HG03521 (cell line): Measurements from ENCODE around the gene SARDH.

Source experiments
- ATAC-seq: cut with Tn5 transposase; IDR thresholded peaks from one replicate; pipeline ENCODE4 v1.9.1; 2021; ENCODE audit warnings: mild to moderate bottlenecking, moderate library complexity; ENCODE audit not compliant: unreplicated experiment

Gene SARDH

GRCh38 chr9:133737774-133738639 lies at the start of gene SARDH:
TSS of gene SARDH (minus strand) at chr9:133738352. CDS start at chr9:133734173, 4,179 bp downstream.
- no peak for ATAC-seq

- peak; percentile 60 for ATAC-seq
Measured at GRCh38 chr9:133787754-133788025, 49.5 kb upstream of the SARDH start.

GRCh38 chr9:133786907-133787753 lies 49.0 kb upstream of the SARDH start:
- no peak for ATAC-seq

- ATAC-seq, result no peak
Measured at GRCh38 chr9:133786371-133786753, 48.2 kb upstream of the SARDH start.

- ATAC-seq, result no peak
Measured at GRCh38 chr9:133785753-133786370, 47.7 kb upstream of the SARDH start.

GRCh38 chr9:133784731-133785561 lies 46.8 kb upstream of the SARDH start:
- ATAC-seq, result no peak

GRCh38 chr9:133783331-133783731 lies 45.2 kb upstream of the SARDH start:
- no peak for ATAC-seq

GRCh38 chr9:133782157-133783130 lies 44.3 kb upstream of the SARDH start:
- no peak for ATAC-seq

- no peak for ATAC-seq
Measured at GRCh38 chr9:133781828-133782135, 43.6 kb upstream of the SARDH start.

GRCh38 chr9:133780962-133781827 lies 43.0 kb upstream of the SARDH start:
- ATAC-seq, result no peak

- ATAC-seq, result no peak
Measured at GRCh38 chr9:133780404-133780945, 42.3 kb upstream of the SARDH start.

- ATAC-seq, result no peak
Measured at GRCh38 chr9:133779516-133780403, 41.6 kb upstream of the SARDH start.

- ATAC-seq, result no peak
Measured at GRCh38 chr9:133779081-133779480, 40.9 kb upstream of the SARDH start.

GRCh38 chr9:133778336-133779013 lies 40.3 kb upstream of the SARDH start:
- no peak for ATAC-seq

GRCh38 chr9:133777871-133778270 lies 39.7 kb upstream of the SARDH start:
- ATAC-seq, result no peak

GRCh38 chr9:133777068-133777791 lies 39.1 kb upstream of the SARDH start:
- ATAC-seq, result no peak
